GM12878 (cell line): Measurements from ENCODE around the gene KCNQ1. TPM values are rescaled to one million over a fixed set of nuclear protein-coding genes. Genes with fewer than 3 reads are reported as not detected.
A peak's percentile ranks its signal among the peaks of the same experiment; 100 is the strongest.

Source experiments
- ATAC-seq: fragments of 200-7000 bp; cut with Tn5 transposase; 3 replicates; pipeline ENCODE4 v1.9.1; 2020; ENCODE audit warnings: mild to moderate bottlenecking, moderate library complexity
- BruUV-seq: library from RNA; stranded (reverse); fragments of 400-500 nt; replicated peaks from 2 replicates; lab custom pipeline; 2021; lab: Mats Ljungman, UMichigan
- CTCF ChIA-PET: fragments of 300-600 bp; sonication (Branson Sonifier 250); formaldehyde crosslinking; extraction: SDS; loops from one replicate; lab custom pipeline; 2021; ENCODE audit warnings: inconsistent platforms; lab: Yijun Ruan, JAX
- POLR2A ChIA-PET: fragments of 350-600 bp; formaldehyde crosslinking; extraction: SDS; loops from one replicate; lab custom pipeline; 2021; ENCODE audit warnings: inconsistent platforms; lab: Charles Lee
- RAD21 ChIA-PET: fragments of 300-600 bp; sonication (Branson Sonifier 250); formaldehyde crosslinking; loops from one replicate; lab custom pipeline; 2023; ENCODE audit warnings: antibody characterized with exemption; ENCODE audit not compliant: unreplicated experiment; lab: Charles Lee
- SMC1A ChIA-PET: fragments of 300-600 bp; sonication (Branson Sonifier 250); formaldehyde crosslinking; loops from one replicate; lab custom pipeline; 2023; ENCODE audit not compliant: unreplicated experiment, uncharacterized antibody; lab: Charles Lee
- DNase-seq: peaks from one replicate; pipeline ENCODE4 v3.0.0-alpha.2; 2011; ENCODE audit warnings: low read depth, low spot score
- FAIRE-seq: peaks from 3 replicates; lab custom pipeline; 2011; peaks lifted over from hg19 to GRCh38; lab: Jason Lieb, UNC
- H2AFZ ChIP-seq: 2 replicates; pipeline ENCODE4 v1.6.0; 2011; ENCODE audit warnings: low read depth, low read length, control low read depth; ENCODE audit not compliant: control insufficient read depth
- H3K27ac ChIP-seq: 2 replicates; pipeline ENCODE4 v1.5.1; 2011; ENCODE audit warnings: control low read depth; ENCODE audit not compliant: control insufficient read depth, insufficient read depth
- H3K27me3 ChIP-seq, 2 experiments: replicated peaks in 1 of 2; 2 replicates each; pipeline versions ENCODE4 v1.6.0 to v1.6.1; 2011; ENCODE audit warnings: low read length in 1 of 2; ENCODE audit not compliant: control insufficient read depth in 2 of 2, insufficient read depth in 2 of 2
- H3K36me3 ChIP-seq, 2 experiments: 2 replicates each; pipeline ENCODE4 v1.5.1; 2011; ENCODE audit warnings: low read length in 1 of 2; ENCODE audit not compliant: control insufficient read depth in 2 of 2, insufficient read depth in 2 of 2
- H3K4me1 ChIP-seq: 2 replicates; pipeline ENCODE4 v1.6.1; 2011; ENCODE audit warnings: mild to moderate bottlenecking, low read length, moderate library complexity, mixed read lengths; ENCODE audit not compliant: control insufficient read depth, insufficient read depth
- H3K4me2 ChIP-seq: 2 replicates; pipeline ENCODE4 v1.6.0; 2011; ENCODE audit warnings: control low read depth; ENCODE audit not compliant: control insufficient read depth, insufficient read depth
- H3K4me3 ChIP-seq: fragments of 200-600 bp; sonication (generic); 2 replicates; pipeline ENCODE4 v1.5.1; 2016
- H3K79me2 ChIP-seq: 2 replicates; pipeline ENCODE4 v1.6.0; 2011; ENCODE audit warnings: low read length; ENCODE audit not compliant: control insufficient read depth, insufficient read depth
- H3K9ac ChIP-seq: 2 replicates; pipeline ENCODE4 v1.8.0; 2011; ENCODE audit warnings: low read length, control low read depth, mixed read lengths; ENCODE audit not compliant: control insufficient read depth, insufficient read depth
- H3K9me3 ChIP-seq: replicated peaks from 3 replicates; pipeline ENCODE4 v1.5.1; 2011; ENCODE audit warnings: mild to moderate bottlenecking, low read length; ENCODE audit not compliant: control insufficient read depth, insufficient read depth
- H4K20me1 ChIP-seq: 2 replicates; pipeline ENCODE4 v1.6.0; 2011; ENCODE audit not compliant: control insufficient read depth, insufficient read depth
- ATF7 ChIP-seq: fragments of 450-650 bp; IDR thresholded peaks from 2 replicates; pipeline ENCODE4 v1.6.1; 2016; ENCODE audit warnings: low read depth, mild to moderate bottlenecking
- BMI1 ChIP-seq: fragments of 450-650 bp; IDR thresholded peaks from 2 replicates; pipeline ENCODE4 v1.6.1; 2016; ENCODE audit warnings: mild to moderate bottlenecking, moderate library complexity, borderline replicate concordance
- CBFB ChIP-seq: IDR thresholded peaks from 2 replicates; pipeline ENCODE4 v1.6.1; 2016; ENCODE audit warnings: antibody characterized with exemption, low read depth
- CHD4 ChIP-seq: fragments of 200-600 bp; sonication (generic); IDR thresholded peaks from 2 replicates; pipeline ENCODE4 v1.6.1; 2016; ENCODE audit warnings: mild to moderate bottlenecking
- E2F4 ChIP-seq: IDR thresholded peaks from 2 replicates; pipeline ENCODE4 v1.6.1; 2012; ENCODE audit warnings: low read depth, low read length, improper control_type of control experiment
- EED ChIP-seq: sonication (generic); IDR thresholded peaks from 2 replicates; pipeline ENCODE4 v1.6.1; 2016; ENCODE audit warnings: antibody characterized with exemption, low read depth
- ETV6 ChIP-seq, 2 experiments: fragments of 450-650 bp in 1 of 2; IDR thresholded peaks in 1 of 2; conservative IDR thresholded peaks in 1 of 2; 2 replicates each; pipeline ENCODE4 v1.6.1; 2014; ENCODE audit warnings: antibody characterized with exemption in 1 of 2, borderline replicate concordance in 1 of 2, low read depth in 1 of 2, mild to moderate bottlenecking in 1 of 2, moderate library complexity in 1 of 2
- IKZF2 ChIP-seq, 2 experiments: fragments of 450-650 bp; IDR thresholded peaks; 2 replicates each; pipeline ENCODE4 v1.6.1; 2017; ENCODE audit warnings: mild to moderate bottlenecking in 2 of 2, moderate library complexity in 2 of 2
- KAT2A ChIP-seq: conservative IDR thresholded peaks from 2 replicates; pipeline ENCODE4 v1.6.1; 2011; ENCODE audit warnings: low read depth, low read length; ENCODE audit not compliant: control insufficient read depth
- NR2C2 ChIP-seq: IDR thresholded peaks from 2 replicates; pipeline ENCODE4 v1.6.1; 2011; ENCODE audit warnings: borderline replicate concordance, low read depth; ENCODE audit not compliant: control insufficient read depth, insufficient read length
- RCOR1 ChIP-seq: conservative IDR thresholded peaks from 2 replicates; pipeline ENCODE4 v1.6.1; 2012; ENCODE audit warnings: low read depth, low read length, improper control_type of control experiment
- RELB ChIP-seq: fragments of 450-650 bp; IDR thresholded peaks from 2 replicates; pipeline ENCODE4 v1.6.1; 2017; ENCODE audit warnings: low read depth, mild to moderate bottlenecking, moderate library complexity
- RUNX3 ChIP-seq: IDR thresholded peaks from 2 replicates; pipeline ENCODE4 v1.6.1; 2012; ENCODE audit warnings: low read length, inconsistent platforms
- SUZ12 ChIP-seq: fragments of 200-600 bp; sonication (generic); IDR thresholded peaks from one replicate; pipeline ENCODE4 v1.6.1; 2018; ENCODE audit warnings: antibody characterized with exemption, mild to moderate bottlenecking; ENCODE audit not compliant: unreplicated experiment
- WGBS: methylation state at CpG from one replicate; pipeline ENCODE4 v1.1.6; 2016; ENCODE audit warnings: low lambda C conversion rate; ENCODE audit not compliant: insufficient replicate concordance, insufficient coverage; ENCODE audit errors: missing lambda C conversion rate; 5-methylcytosine and 5-hydroxymethylcytosine counted together
- in situ Hi-C: fragments of 300-500 bp; cut with MboI; formaldehyde crosslinking; loops from 9 replicates; pipeline ENCODE4 v1.14.3; 2018; ENCODE audit warnings: mixed read lengths
- intact Hi-C: fragments of 100-400 bp; cut with micrococcal nuclease; formaldehyde crosslinking; loops from one replicate; pipeline ENCODE4 v1.14.2; 2022; ENCODE audit not compliant: unreplicated experiment
- polyA plus RNA-seq, 11 experiments: library from polyadenylated mRNA; depleted of rRNA in 4 of 11; unstranded in 6 of 11; stranded (reverse) in 5 of 11; fragments of >200 nt; fragmentation: Nextera tagmentation in 4 of 11; fragmentation: Illumina TruSeq in 1 of 11; extraction: Ambion mirVana in 4 of 11; extraction: Trizol in 1 of 11; gene quantifications; 1 replicate in 1 of 11; 2 replicates in 10 of 11; pipeline versions ENCODE4 v1.2.1 to v1.2.3, GENCODE V29; 2011 to 2016; ENCODE audit warnings: inconsistent platforms in 2 of 11, missing spikeins in 2 of 11, low read depth in 1 of 11
- total RNA-seq, 4 experiments: library from RNA; depleted of rRNA in 3 of 4; stranded (reverse); fragments of >200 nt in 3 of 4; fragmentation: Illumina TruSeq in 1 of 4; extraction: Trizol in 1 of 4; gene quantifications; 2 replicates each; pipeline versions ENCODE4 v1.2.1 to v1.2.3, GENCODE V29; 2013 to 2021

KCNQ1 gene
- total and polyA plus RNA-seq, 10 of the 15 experiments (the other 5 are each of a cell fraction or from before 2014, with no cell fraction given): 0.03 to 0.15 (median 0.12) TPM; not detected in 7

- no peak for TF ChIP-seq SUZ12
- TF ChIP-seq E2F4: 0 out of 2 replicates have a peak, but pooled peaks have one; percentile 30
Observed at GRCh38 chr11:2532704-2533586, 88.1 kb downstream of the KCNQ1 start (continued).

- ChIA-PET RAD21 (interaction anchor here (0.6 to 7.0 kb wide), 9 partner anchors 106 to 557 kb away, joined by 3 to 151 read pairs (median 5); no protein-coding TSS in a partner anchor), POLR2A (interaction anchor here (0.6 kb wide), 1 partner anchor 355 kb away, joined by 3 read pairs; no protein-coding TSS in a partner anchor), SMC1A (interaction anchor here (0.6 to 5.4 kb wide), 5 partner anchors 145 to 436 kb away, joined by 3 to 108 read pairs (median 4); no protein-coding TSS in a partner anchor), CTCF (interaction anchor here (0.8 to 6.5 kb wide), 19 partner anchors 12 to 709 kb away, joined by 3 to 233 read pairs (median 3); partner anchors contain the start of gene CDKN1C)
- intact Hi-C loops (loop anchor here (1.0 to 10.0 kb wide), 5 partner anchors 165 to 559 kb away; partner anchors contain the start of gene KCNQ1OT1), in situ Hi-C loops (loop anchor here (5.0 kb wide), 3 partner anchors 106 to 559 kb away; partner anchors contain the start of gene CDKN1C)
- no peak overlapping the region for H3K27ac ChIP-seq
- H3K4me3 ChIP-seq: no peak overlapping the region
- no peak overlapping the region for H3K4me2 ChIP-seq
- peaks cover 4% of the 10 kb centered on the region; the same call in 1 of the 2 replicates for H4K20me1 ChIP-seq
- H3K9me3 ChIP-seq: no peaks in the 10 kb centered on the region
- H3K9ac ChIP-seq: no peak overlapping the region
- DNase-seq (no peak), ATAC-seq (peak; percentile 46), FAIRE-seq (no peak)
- 23% methylated on average over 22 of the region's 22 CpGs for WGBS
- no TSS peak for BruUV-seq
- H3K27me3 ChIP-seq: peaks cover 1 to 3% of the 10 kb centered on the region in 2 experiments; a peak in 1 of 4 replicates
- H3K36me3 ChIP-seq: no peaks in the 10 kb centered on the region
- H3K79me2 ChIP-seq: no peaks in the 10 kb centered on the region
- H3K4me1 ChIP-seq: peaks cover 8% of the 10 kb centered on the region
- H2AFZ ChIP-seq: no peak overlapping the region
- TF ChIP-seq RELB: no peak
- TF ChIP-seq ATF7: peak; percentile 43; the same call in 1 of the 2 replicates
- no peak for TF ChIP-seq EED
- peak; percentile 14 for TF ChIP-seq NR2C2
- no peak for TF ChIP-seq KAT2A
- TF ChIP-seq BMI1: no peak
- TF ChIP-seq CBFB: peak; percentile 44; the same call in 1 of the 2 replicates
- no peak for TF ChIP-seq CHD4
- TF ChIP-seq IKZF2 (IDR thresholded peaks at IDR 0.05): no peak
- no peak for TF ChIP-seq RCOR1
- TF ChIP-seq ETV6 (conservative IDR thresholded peaks at IDR 0.05 in 1 of 2, IDR thresholded peaks at IDR 0.05 in 1 of 2; ENCODE audit: borderline replicate concordance in 1 of 2, low read depth in 1 of 2): no peak
- TF ChIP-seq RUNX3: peak; percentile 74
Observed at GRCh38 chr11:2533587-2534133, 88.9 kb downstream of the KCNQ1 start.
